DND-41 (cell line): ENCODE results near the gene GUCA1A.

Source experiments
- CTCF ChIP-seq: IDR thresholded peaks from 2 replicates; pipeline ENCODE4 v1.5.1; 2012; ENCODE audit warnings: borderline replicate concordance, low read length, moderate library complexity, mild to moderate bottlenecking; ENCODE audit not compliant: poor library complexity, severe bottlenecking; ENCODE audit errors: extremely low read depth
- EZH2 ChIP-seq: IDR thresholded peaks from 3 replicates; pipeline ENCODE4 v1.6.1; 2012; ENCODE audit warnings: borderline replicate concordance, low read depth, mild to moderate bottlenecking, moderate library complexity, low read length, inconsistent platforms; ENCODE audit not compliant: severe bottlenecking

- TF ChIP-seq CTCF (no peak), EZH2 (no peak)
Measured at GRCh38 chr6:42193491-42193894, 20.3 kb downstream of the GUCA1A start.
